Measurements from ENCODE around the gene CTXN3.

The CTXN3 gene

DNA sequence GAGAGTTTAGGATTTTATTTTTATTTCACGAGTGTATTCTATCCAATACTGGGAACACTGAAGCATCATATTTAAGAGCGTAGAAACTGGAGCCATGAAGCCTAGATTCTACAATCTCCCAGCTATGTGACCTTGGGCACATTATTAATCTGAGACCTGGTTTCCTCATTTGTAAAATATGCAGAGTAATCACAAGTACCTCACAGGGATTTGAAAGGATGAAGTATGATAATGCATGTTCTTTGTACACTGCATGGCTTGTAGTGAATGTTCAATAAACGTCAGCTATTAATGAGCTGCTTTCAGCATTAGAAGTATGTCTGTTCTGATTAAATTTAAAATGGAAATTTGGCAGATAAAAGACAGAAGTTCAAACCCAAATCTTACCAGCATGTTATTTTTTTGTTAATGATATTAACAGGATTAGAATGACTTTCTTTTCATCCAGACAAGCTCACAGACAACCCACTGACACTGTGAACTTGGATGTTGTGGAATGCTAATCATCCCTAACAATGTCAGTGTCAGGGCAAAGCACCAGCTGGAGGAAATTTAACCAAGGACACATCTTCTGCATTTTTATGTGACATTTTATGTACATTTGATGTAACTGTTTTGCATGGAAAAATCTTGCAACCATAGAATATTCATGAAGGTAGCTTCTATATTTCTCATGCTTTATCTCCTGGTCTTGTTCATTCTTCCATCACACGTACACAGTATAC lies 27.1 kb upstream of the CTXN3 start:
- H3K27ac Mint-ChIP-seq, result no peak overlapping the region
- ATAC-seq (replicated peaks) (no peak), DNase-seq (no peak)
- no peak overlapping the region for H3K4me3 Mint-ChIP-seq
- H3K4me1 Mint-ChIP-seq, result no peaks in the 10 kb centered on the region
- no peaks in the 10 kb centered on the region for H3K27me3 Mint-ChIP-seq
- H3K9me3 Mint-ChIP-seq, result peaks cover 3 to 5% of the 10 kb centered on the region in 2 donors
- H3K36me3 Mint-ChIP-seq, result no peaks in the 10 kb centered on the region

- DNase-seq (no peak), ATAC-seq (replicated peaks) (no peak)
- Mint-ChIP-seq H3K9me3 (peaks cover 0 to 1% of the 10 kb centered on the region in 2 donors), H3K27ac (no peak overlapping the region), H3K4me3 (no peak overlapping the region), H3K36me3 (no peaks in the 10 kb centered on the region), H3K27me3 (peaks cover 4 to 6% of the 10 kb centered on the region in 2 donors), H3K4me1 (no peaks in the 10 kb centered on the region)
Observed at GRCh38 chr5:127634007-127634406, 14.9 kb upstream of the CTXN3 start.

DNA sequence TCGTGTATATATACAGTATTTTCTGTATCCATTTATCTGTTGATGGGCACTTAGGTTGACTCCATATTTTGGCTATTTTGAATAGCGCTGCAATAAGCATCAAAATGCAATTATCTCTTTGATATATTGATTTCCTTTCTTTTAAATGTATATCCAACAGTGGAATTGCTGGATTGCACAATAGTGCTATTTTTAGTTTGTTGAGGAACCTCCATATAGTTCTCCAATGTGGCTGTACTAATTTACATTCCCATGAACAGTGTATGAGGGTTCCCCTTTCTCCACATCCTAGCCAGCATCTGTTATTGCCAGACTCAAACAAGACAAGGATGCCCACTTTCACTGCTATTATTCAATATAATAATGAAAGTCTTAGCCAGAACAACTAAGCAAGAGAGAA lies 9.1 kb upstream of the CTXN3 start:
- ATAC-seq (replicated peaks) (no peak), DNase-seq (no peak)
- Mint-ChIP-seq H3K36me3 (no peaks in the 10 kb centered on the region), H3K4me3 (no peak overlapping the region), H3K27me3 (peaks cover 0 to 4% of the 10 kb centered on the region in 2 donors), H3K27ac (no peak overlapping the region), H3K9me3 (no peaks in the 10 kb centered on the region), H3K4me1 (no peaks in the 10 kb centered on the region)

- peaks cover 0 to 3% of the 10 kb centered on the region in 2 donors for H3K27me3 Mint-ChIP-seq
- no peaks in the 10 kb centered on the region for H3K4me1 Mint-ChIP-seq
- DNase-seq (no peak), ATAC-seq (replicated peaks) (no peak)
- H3K9me3 Mint-ChIP-seq, result no peaks in the 10 kb centered on the region
- H3K4me3 Mint-ChIP-seq, result no peak overlapping the region
- H3K36me3 Mint-ChIP-seq, result no peaks in the 10 kb centered on the region
- H3K27ac Mint-ChIP-seq, result no peak overlapping the region
Observed at GRCh38 chr5:127642949-127643348, 5.9 kb upstream of the CTXN3 start.

- Mint-ChIP-seq H3K27me3 (no peaks in the 10 kb centered on the region), H3K4me3 (no peak overlapping the region), H3K27ac (no peak overlapping the region), H3K9me3 (no peaks in the 10 kb centered on the region), H3K36me3 (no peaks in the 10 kb centered on the region), H3K4me1 (no peaks in the 10 kb centered on the region)
- ATAC-seq (replicated peaks) (no peak), DNase-seq (no peak)
Observed at GRCh38 chr5:127643607-127644006, 5.3 kb upstream of the CTXN3 start.

DNA sequence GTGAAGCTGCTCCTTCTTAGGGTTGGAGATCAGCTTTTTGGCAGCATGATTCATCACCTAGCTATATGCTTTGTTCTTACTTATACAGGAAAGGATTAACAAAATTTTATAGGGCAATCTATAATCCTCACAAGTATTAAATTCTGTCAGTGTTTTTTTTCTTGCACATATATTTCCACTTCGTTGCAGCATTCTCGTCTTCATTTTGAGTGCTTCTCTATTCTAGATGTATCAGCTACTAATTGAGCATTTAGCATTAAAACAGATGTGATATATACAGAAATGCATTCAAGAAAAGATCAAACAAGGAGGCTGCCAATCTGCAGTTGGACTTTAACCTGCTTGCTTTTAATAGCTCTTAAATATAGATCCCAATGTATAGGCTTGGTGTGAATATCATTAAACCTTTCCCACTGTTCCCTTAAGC lies 3.6 kb upstream of the CTXN3 start:
- Mint-ChIP-seq H3K27ac (no peak overlapping the region), H3K4me3 (no peak overlapping the region), H3K36me3 (no peaks in the 10 kb centered on the region), H3K27me3 (no peaks in the 10 kb centered on the region), H3K9me3 (no peaks in the 10 kb centered on the region), H3K4me1 (no peaks in the 10 kb centered on the region)
- no peak for ATAC-seq (replicated peaks)
- DNase-seq, result no peak

DNA sequence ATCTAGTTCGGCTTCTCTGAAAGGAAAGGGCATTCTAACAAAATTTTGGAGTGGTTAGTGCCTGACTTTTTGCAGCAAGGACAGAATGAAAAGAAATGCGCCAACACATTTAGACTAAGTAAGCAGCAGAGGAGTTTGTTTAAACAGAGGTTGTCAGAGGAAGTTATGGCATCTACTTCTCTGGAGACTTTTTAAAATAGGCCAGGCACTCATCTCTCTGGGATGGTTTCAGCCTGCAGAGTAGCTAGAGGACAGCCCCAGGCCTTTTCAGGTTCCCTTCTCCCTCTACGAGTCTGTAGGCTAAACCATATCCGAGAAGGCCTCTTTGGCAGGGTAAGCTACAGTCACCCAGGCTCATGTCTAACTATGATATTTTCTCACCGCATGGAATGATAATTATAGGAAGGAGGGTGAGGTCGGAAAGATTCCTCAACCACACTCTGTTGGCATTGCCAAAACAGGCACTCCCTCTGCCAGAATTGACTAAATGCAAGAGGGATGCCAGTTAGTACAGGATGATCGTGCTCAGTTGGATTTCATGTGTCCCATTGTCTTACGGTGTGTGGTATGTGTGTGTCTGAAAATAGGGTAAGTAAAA lies 1.4 kb upstream of the CTXN3 start:
- Mint-ChIP-seq H3K4me1 (no peaks in the 10 kb centered on the region), H3K36me3 (no peaks in the 10 kb centered on the region), H3K4me3 (no peak overlapping the region), H3K27me3 (no peaks in the 10 kb centered on the region), H3K9me3 (no peaks in the 10 kb centered on the region), H3K27ac (no peak overlapping the region)
- DNase-seq (no peak), ATAC-seq (replicated peaks) (no peak)

GRCh38 chr5:127650022-127650421 lies 1.1 kb downstream of the CTXN3 start:
- H3K9me3 Mint-ChIP-seq, result no peaks in the 10 kb centered on the region
- no peaks in the 10 kb centered on the region for H3K4me1 Mint-ChIP-seq
- DNase-seq (no peak), ATAC-seq (replicated peaks) (no peak)
- H3K4me3 Mint-ChIP-seq, result no peak overlapping the region
- no peak overlapping the region for H3K27ac Mint-ChIP-seq
- no peaks in the 10 kb centered on the region for H3K27me3 Mint-ChIP-seq
- no peaks in the 10 kb centered on the region for H3K36me3 Mint-ChIP-seq

GRCh38 chr5:127650649-127651048 lies 1.8 kb downstream of the CTXN3 start:
- Mint-ChIP-seq H3K36me3 (no peaks in the 10 kb centered on the region), H3K4me1 (no peaks in the 10 kb centered on the region), H3K4me3 (no peak overlapping the region), H3K9me3 (no peaks in the 10 kb centered on the region), H3K27me3 (no peaks in the 10 kb centered on the region), H3K27ac (no peak overlapping the region)
- ATAC-seq (replicated peaks) (no peak), DNase-seq (no peak)

DNA sequence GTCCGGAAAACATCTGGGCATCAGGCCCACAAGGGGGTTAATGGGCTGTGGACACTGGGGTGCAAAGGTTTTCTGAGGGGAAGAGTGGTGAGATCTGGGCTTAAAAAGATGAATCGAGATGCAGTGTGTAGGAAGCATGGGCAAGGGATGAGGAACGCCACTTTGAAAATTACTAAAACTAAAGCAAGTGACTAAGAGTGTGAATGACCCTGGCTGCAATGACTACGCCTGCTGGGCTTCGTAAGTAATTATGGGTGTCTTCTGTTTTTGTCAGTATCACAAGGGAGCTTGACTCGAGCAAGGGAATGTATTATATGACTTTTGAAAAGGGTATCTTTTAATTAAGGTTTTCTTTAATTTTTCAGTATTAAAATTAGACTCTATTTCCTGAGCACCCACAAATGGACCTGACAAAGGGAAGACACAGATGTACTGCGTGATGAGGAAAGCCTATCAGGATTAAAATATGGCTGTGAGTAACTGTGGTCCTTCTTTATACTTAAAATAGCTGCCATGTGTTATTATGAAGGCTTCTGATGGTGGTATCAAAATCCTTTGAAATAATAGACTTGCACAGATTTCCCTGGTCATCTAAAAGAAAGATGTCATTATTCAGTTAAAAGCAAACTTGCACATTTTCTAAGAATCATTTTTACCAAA lies 4.2 kb downstream of the CTXN3 start:
- Mint-ChIP-seq H3K27me3 (no peaks in the 10 kb centered on the region), H3K36me3 (no peaks in the 10 kb centered on the region), H3K27ac (no peak overlapping the region), H3K4me1 (no peaks in the 10 kb centered on the region), H3K4me3 (no peak overlapping the region), H3K9me3 (no peaks in the 10 kb centered on the region)
- DNase-seq (no peak), ATAC-seq (replicated peaks) (no peak)

DNA sequence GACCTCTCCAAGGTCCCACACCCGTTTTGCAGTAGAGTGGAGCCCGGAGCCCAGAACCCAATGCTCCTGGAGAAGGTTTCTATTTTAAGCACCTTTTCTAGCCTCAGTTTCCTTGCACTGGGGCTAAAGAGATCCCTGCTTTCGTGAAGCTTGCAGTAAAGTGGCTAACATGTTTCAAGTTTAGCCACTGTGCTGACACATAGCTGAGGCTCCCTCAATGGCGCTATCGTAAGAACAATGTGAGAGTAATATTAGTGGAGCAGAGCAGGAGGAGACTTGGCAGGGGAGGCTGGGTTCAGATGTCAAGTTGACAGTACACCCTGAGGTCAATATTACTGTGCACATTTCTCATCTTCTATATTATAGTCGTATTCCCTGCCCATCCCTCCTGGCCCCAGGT lies 7.9 kb downstream of the CTXN3 start:
- no peaks in the 10 kb centered on the region for H3K9me3 Mint-ChIP-seq
- DNase-seq (no peak), ATAC-seq (replicated peaks) (no peak)
- H3K27me3 Mint-ChIP-seq, result no peaks in the 10 kb centered on the region
- H3K36me3 Mint-ChIP-seq, result no peaks in the 10 kb centered on the region
- no peaks in the 10 kb centered on the region for H3K4me1 Mint-ChIP-seq
- H3K4me3 Mint-ChIP-seq, result no peak overlapping the region
- H3K27ac Mint-ChIP-seq, result no peak overlapping the region

DNA sequence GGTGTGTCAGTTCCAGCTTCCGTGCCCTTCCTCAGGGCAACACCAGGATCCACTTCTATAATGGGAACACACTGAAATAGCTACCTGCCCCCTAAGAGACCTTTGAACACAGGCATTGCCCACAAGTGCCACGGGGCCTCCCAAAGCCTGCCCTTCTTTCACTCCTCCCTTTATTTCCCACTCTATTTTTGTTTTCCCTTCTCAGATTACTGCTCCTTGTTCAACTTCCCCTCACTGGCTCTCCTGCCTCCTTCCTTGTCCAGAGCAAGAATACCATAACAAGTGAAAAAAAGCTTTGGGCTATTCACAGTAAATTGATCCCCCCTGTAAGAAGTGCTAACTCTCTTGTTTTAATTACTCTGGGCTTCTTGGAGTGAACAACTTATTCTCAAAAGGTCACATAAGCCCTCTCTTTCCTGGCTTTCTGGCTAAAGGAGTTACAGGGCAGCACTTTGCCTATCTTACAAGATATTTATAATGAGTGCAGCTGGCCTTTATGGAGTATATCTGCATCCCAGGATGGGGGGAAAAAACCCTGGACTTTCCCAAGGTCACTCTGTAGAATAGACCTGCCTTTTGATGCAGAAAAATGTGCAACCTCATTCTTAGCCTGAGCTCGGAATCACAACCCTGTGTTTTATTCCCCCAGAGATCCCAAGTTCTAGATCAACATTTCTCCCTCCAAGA lies 11.3 kb downstream of the CTXN3 start:
- no peaks in the 10 kb centered on the region for H3K4me1 Mint-ChIP-seq
- no peak for ATAC-seq (replicated peaks)
- no peak for DNase-seq
- H3K9me3 Mint-ChIP-seq, result no peaks in the 10 kb centered on the region
- H3K36me3 Mint-ChIP-seq, result no peaks in the 10 kb centered on the region
- H3K27ac Mint-ChIP-seq, result no peak overlapping the region
- no peak overlapping the region for H3K4me3 Mint-ChIP-seq
- H3K27me3 Mint-ChIP-seq, result no peaks in the 10 kb centered on the region

DNA sequence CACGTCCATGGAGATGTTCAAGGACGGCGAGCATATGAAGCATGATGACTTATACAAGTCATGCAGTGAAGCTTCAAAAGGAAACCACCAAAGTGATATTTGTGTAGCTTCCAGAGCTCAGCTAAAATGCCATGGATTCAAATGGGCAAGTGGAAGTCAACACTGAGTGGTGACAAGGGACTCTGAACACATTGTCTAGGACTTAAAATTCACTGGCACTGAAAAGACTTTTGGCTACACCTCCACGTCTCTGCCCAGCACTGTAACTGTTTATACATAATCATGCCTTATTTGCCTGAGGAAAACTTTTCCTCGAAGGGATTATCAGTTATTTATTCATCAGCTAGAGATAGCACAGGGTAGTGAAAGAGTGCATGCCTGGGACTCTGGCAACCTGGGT lies 15.2 kb downstream of the CTXN3 start:
- Mint-ChIP-seq H3K27me3 (no peaks in the 10 kb centered on the region), H3K36me3 (no peaks in the 10 kb centered on the region), H3K27ac (no peak overlapping the region), H3K4me3 (no peak overlapping the region), H3K4me1 (no peaks in the 10 kb centered on the region), H3K9me3 (no peaks in the 10 kb centered on the region)
- DNase-seq (no peak), ATAC-seq (replicated peaks) (no peak)

- Mint-ChIP-seq H3K9me3 (no peaks in the 10 kb centered on the region), H3K27me3 (no peaks in the 10 kb centered on the region), H3K36me3 (no peaks in the 10 kb centered on the region), H3K4me1 (no peaks in the 10 kb centered on the region), H3K4me3 (no peak overlapping the region), H3K27ac (no peak overlapping the region)
- no peak for ATAC-seq (replicated peaks)
- no peak for DNase-seq
Observed at GRCh38 chr5:127665641-127666040, 16.8 kb downstream of the CTXN3 start.

All from stimulated activated naive B cell treated with anti-CD40 and anti-IgM and Interleukin-4, amounts not matched to agents 10 μg/mL and 1 μg/mL and 100 μg/mL, for 72 hours (primary cell).